CD14-positive monocyte (primary cell): ENCODE data around the gene KRTAP2-3. TPM values are rescaled to one million over a fixed set of nuclear protein-coding genes. Genes with fewer than 3 reads are reported as not detected.
"Not testable (repeated sequence)": the region's sequence is repeated elsewhere in the genome, so short reads cannot be mapped to it uniquely, and the experiment has no call there.

Experiments
- DNase-seq, 3 donors: peaks; one replicate each; pipeline ENCODE4 v3.0.0-alpha.2; 2011 to 2022
- H2AFZ ChIP-seq: 2 replicates; pipeline ENCODE4 v1.6.0; 2012; ENCODE audit warnings: mild to moderate bottlenecking, low read depth, low read length, inconsistent platforms; ENCODE audit not compliant: insufficient read depth, poor library complexity, severe bottlenecking
- H3K27ac ChIP-seq, 2 donors: 1 replicate in 1 of 2; 2 replicates in 1 of 2; pipeline ENCODE4 v1.5.1; 2012 to 2013; ENCODE audit warnings: low read length in 2 of 2, control low read depth in 1 of 2, inconsistent platforms in 1 of 2, low read depth in 1 of 2, mild to moderate bottlenecking in 1 of 2
- H3K27me3 ChIP-seq, 2 donors: one replicate each; pipeline versions ENCODE4 v1.6.0 to v1.6.1; 2011 to 2013; ENCODE audit warnings: low read length in 2 of 2; ENCODE audit not compliant: control insufficient read depth in 2 of 2, insufficient read depth in 2 of 2
- H3K36me3 ChIP-seq, 2 donors: replicated peaks in 1 of 2; 1 replicate in 1 of 2; 2 replicates in 1 of 2; pipeline versions ENCODE4 v1.5.1 to v1.6.1; 2012 to 2013; ENCODE audit warnings: low read length in 2 of 2, control low read depth in 1 of 2, inconsistent platforms in 1 of 2, mild to moderate bottlenecking in 1 of 2; ENCODE audit not compliant: insufficient read depth in 2 of 2, control insufficient read depth in 1 of 2
- H3K4me1 ChIP-seq, 2 donors: 1 replicate in 1 of 2; 2 replicates in 1 of 2; pipeline versions ENCODE4 v1.5.1 to v1.6.1; 2012 to 2013; ENCODE audit warnings: low read length in 2 of 2, control low read depth in 1 of 2, inconsistent platforms in 1 of 2, mild to moderate bottlenecking in 1 of 2, moderate library complexity in 1 of 2; ENCODE audit not compliant: insufficient read depth in 2 of 2, control insufficient read depth in 1 of 2
- H3K4me2 ChIP-seq: replicated peaks from 2 replicates; pipeline ENCODE3; 2012; ENCODE audit warnings: low read length, moderate library complexity, mild to moderate bottlenecking; ENCODE audit not compliant: poor library complexity, severe bottlenecking; ENCODE audit errors: extremely low read depth
- H3K4me3 ChIP-seq, 3 experiments: fragments of 200-600 bp in 1 of 3; sonication (generic) in 1 of 3; replicated peaks in 1 of 3; 1 replicate in 2 of 3; 2 replicates in 1 of 3; pipeline ENCODE4 v1.5.1; 2011 to 2013; ENCODE audit warnings: low read length in 3 of 3, mild to moderate bottlenecking in 3 of 3, control low read depth in 2 of 3, low read depth in 2 of 3, inconsistent platforms in 1 of 3, moderate library complexity in 1 of 3
- H3K79me2 ChIP-seq: 2 replicates; pipeline ENCODE4 v1.6.0; 2012; ENCODE audit warnings: mild to moderate bottlenecking, control low read depth, inconsistent platforms, low read length, moderate library complexity; ENCODE audit not compliant: insufficient read depth
- H3K9ac ChIP-seq: 2 replicates; pipeline ENCODE4 v1.6.0; 2017; ENCODE audit warnings: low read length, mild to moderate bottlenecking; ENCODE audit not compliant: insufficient read depth, poor library complexity, severe bottlenecking
- H3K9me3 ChIP-seq, 2 donors: replicated peaks in 1 of 2; 1 replicate in 1 of 2; 2 replicates in 1 of 2; pipeline versions ENCODE4 v1.5.1 to v1.6.1; 2012 to 2013; ENCODE audit warnings: low read length in 2 of 2, control low read depth in 1 of 2; ENCODE audit not compliant: control insufficient read depth in 1 of 2, insufficient read depth in 1 of 2
- H4K20me1 ChIP-seq: 2 replicates; pipeline ENCODE4 v1.6.0; 2012; ENCODE audit warnings: mild to moderate bottlenecking, low read length, control low read depth, moderate library complexity; ENCODE audit not compliant: insufficient read depth
- H3K27ac Mint-ChIP-seq, 7 donors: one replicate each; pipeline ENCODE4 v1.8.0; 2020; ENCODE audit warnings: mild to moderate bottlenecking in 7 of 7, mixed read lengths in 7 of 7, moderate library complexity in 6 of 7, inconsistent platforms in 2 of 7
- H3K27me3 Mint-ChIP-seq, 3 donors: one replicate each; pipeline ENCODE4 v1.8.0; 2021 to 2022; ENCODE audit warnings: low read depth in 3 of 3, mild to moderate bottlenecking in 3 of 3, mixed read lengths in 3 of 3, moderate library complexity in 3 of 3, inconsistent platforms in 1 of 3
- H3K36me3 Mint-ChIP-seq, 2 donors: one replicate each; pipeline ENCODE4 v1.8.0; 2020; ENCODE audit warnings: mixed read lengths in 2 of 2, inconsistent platforms in 1 of 2, mild to moderate bottlenecking in 1 of 2
- H3K4me1 Mint-ChIP-seq: one replicate; pipeline ENCODE4 v1.8.0; 2020; ENCODE audit warnings: mild to moderate bottlenecking, mixed read lengths
- H3K4me3 Mint-ChIP-seq, 2 donors: one replicate each; pipeline ENCODE4 v1.8.0; 2020; ENCODE audit warnings: mild to moderate bottlenecking in 2 of 2, mixed read lengths in 2 of 2, moderate library complexity in 1 of 2
- H3K9me3 Mint-ChIP-seq, 7 donors: one replicate each; pipeline ENCODE4 v1.8.0; 2020 to 2022; ENCODE audit warnings: mixed read lengths in 7 of 7, mild to moderate bottlenecking in 6 of 7, moderate library complexity in 6 of 7, inconsistent platforms in 2 of 7
- WGBS: methylation state at CpG from one replicate; pipeline ENCODE4 v1.1.5; 2013; ENCODE audit warnings: missing lambda C conversion rate; ENCODE audit not compliant: insufficient coverage; 5-methylcytosine and 5-hydroxymethylcytosine counted together
- intact Hi-C, 2 donors: fragments of 100-400 bp; cut with micrococcal nuclease; formaldehyde crosslinking; loops; one replicate each; pipeline versions ENCODE4 v1.15.0 to v1.15.1; 2023
- polyA plus RNA-seq, 3 donors: library from polyadenylated mRNA; depleted of rRNA in 1 of 3; unstranded in 2 of 3; stranded (reverse) in 1 of 3; fragments of 300-500 nt in 2 of 3; fragments of >200 nt in 1 of 3; fragmentation: Illumina TruSeq in 2 of 3; gene quantifications; 1 replicate in 2 of 3; 2 replicates in 1 of 3; pipeline ENCODE4 v1.2.3, GENCODE V29; 2012 to 2021
- TF ChIP-seq, protein P1 (sequence below): fragments of 200-600 bp; IDR thresholded peaks from one replicate; pipeline ENCODE4 v1.8.0; 2022; ENCODE audit warnings: antibody characterized with exemption, mild to moderate bottlenecking

Gene KRTAP2-3
- polyA plus RNA-seq, 3 donors, result not detected

DNA sequence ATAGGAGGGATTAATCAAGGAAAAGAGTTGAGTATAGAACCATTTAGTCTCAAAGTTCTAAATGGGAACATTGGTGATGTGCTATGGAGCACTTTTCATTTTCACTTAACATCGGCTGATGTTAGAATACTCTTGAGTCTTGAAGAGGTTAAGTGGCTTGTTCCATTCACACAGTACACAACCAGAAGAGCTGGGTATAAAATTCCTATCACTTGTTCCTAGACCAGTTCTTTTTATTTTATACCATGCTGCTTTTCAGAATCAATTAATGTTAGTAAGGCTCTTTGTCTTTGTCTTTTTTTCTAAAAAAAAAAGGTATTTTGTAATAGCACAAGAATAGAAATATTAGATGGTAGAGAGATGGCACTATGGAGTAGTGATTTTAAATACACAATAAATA, 17.0 kb downstream of the KRTAP2-3 start:
- Histone ChIP-seq H3K4me3 (no peak overlapping the region), H3K27me3 (peaks cover 4 to 5% of the 10 kb centered on the region in 2 donors), H3K36me3 (no peaks in the 10 kb centered on the region), H3K27ac (no peak overlapping the region), H4K20me1 (no peaks in the 10 kb centered on the region), H3K4me1 (no peaks in the 10 kb centered on the region), H3K4me2 (no peak overlapping the region), H3K79me2 (no peaks in the 10 kb centered on the region), H3K9me3 (no peaks in the 10 kb centered on the region), H3K9ac (no peak overlapping the region), H2AFZ (no peak overlapping the region)
- peaks cover 0 to 7% (median 2%) of the 10 kb centered on the region in 7 donors for H3K9me3 Mint-ChIP-seq
- WGBS, result no CpG with 5 or more reads among the region's 1 CpG
- intact Hi-C loops, result no loop called here
- H3K4me1 Mint-ChIP-seq, result no peaks in the 10 kb centered on the region
- TF ChIP-seq, protein P1, sequence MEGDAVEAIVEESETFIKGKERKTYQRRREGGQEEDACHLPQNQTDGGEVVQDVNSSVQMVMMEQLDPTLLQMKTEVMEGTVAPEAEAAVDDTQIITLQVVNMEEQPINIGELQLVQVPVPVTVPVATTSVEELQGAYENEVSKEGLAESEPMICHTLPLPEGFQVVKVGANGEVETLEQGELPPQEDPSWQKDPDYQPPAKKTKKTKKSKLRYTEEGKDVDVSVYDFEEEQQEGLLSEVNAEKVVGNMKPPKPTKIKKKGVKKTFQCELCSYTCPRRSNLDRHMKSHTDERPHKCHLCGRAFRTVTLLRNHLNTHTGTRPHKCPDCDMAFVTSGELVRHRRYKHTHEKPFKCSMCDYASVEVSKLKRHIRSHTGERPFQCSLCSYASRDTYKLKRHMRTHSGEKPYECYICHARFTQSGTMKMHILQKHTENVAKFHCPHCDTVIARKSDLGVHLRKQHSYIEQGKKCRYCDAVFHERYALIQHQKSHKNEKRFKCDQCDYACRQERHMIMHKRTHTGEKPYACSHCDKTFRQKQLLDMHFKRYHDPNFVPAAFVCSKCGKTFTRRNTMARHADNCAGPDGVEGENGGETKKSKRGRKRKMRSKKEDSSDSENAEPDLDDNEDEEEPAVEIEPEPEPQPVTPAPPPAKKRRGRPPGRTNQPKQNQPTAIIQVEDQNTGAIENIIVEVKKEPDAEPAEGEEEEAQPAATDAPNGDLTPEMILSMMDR, result no peak
- peaks cover 7 to 21% (median 12%) of the 10 kb centered on the region in 3 donors for H3K27me3 Mint-ChIP-seq
- no peak for DNase-seq
- no peak overlapping the region for H3K27ac Mint-ChIP-seq
- no peak overlapping the region for H3K4me3 Mint-ChIP-seq
- no peaks in the 10 kb centered on the region for H3K36me3 Mint-ChIP-seq

DNA sequence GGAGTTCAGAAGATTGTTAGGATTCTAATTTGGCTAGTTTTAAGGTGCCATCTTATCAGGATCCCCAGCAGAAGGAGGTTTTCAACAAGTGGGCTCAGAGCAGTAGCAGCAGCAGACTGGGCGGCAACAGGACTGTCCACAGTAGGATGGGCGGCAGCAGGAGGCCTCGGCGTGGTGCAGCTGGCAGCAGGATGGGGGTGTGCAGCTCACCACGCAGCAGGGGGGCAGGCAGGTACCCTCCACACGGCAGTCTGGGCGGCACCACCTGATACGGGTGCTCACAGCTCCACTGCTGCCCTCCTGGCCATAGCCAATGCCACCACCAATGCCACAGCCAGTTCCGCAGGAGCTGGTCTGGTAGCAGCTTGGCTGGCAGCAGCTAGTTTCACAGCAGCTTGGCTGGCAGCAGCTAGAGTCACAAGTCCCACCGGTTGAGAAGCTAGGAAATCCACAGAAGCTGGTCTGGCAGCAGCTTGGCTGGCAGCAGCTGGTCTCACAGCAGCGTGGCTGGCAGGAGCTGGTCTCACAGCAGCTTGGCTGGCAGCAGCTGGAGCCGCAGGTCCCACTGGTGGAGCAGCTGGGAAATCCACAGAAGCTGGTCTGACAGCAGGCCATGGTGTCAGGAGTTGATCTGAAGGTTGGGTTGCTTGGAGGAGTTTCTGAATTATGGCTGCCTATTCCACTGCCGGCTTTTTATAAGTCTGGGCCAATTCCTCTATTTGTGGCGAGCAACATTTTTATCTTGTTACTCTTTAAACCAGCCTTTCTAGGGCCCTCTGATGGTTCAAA, 18.9 kb downstream of the KRTAP2-3 start, which contains the start of gene KRTAP1-1:
Gene KRTAP1-1, minus strand, starts transcription at position 668 of the 789 bp plus-strand sequence. Its CDS starts 53 bp downstream, at position 615.
- H3K36me3 Mint-ChIP-seq, H4K20me1 ChIP-seq, H3K36me3 ChIP-seq, H3K4me3 ChIP-seq, DNase-seq, H3K9me3 Mint-ChIP-seq, H3K9me3 ChIP-seq, H3K4me1 Mint-ChIP-seq, H2AFZ ChIP-seq, H3K27me3 Mint-ChIP-seq, H3K79me2 ChIP-seq, intact Hi-C loops, H3K4me2 ChIP-seq, H3K4me1 ChIP-seq, H3K27ac ChIP-seq, H3K27me3 ChIP-seq, H3K4me3 Mint-ChIP-seq, H3K9ac ChIP-seq, H3K27ac Mint-ChIP-seq: not testable (repeated sequence)
- whole genome bisulfite sequencing, result 94% methylated on average over 6 of the region's 14 CpGs
